Measurements from ENCODE around the gene CABLES1. TPM values are rescaled to one million over a fixed set of nuclear protein-coding genes. Genes with fewer than 3 reads are reported as not detected.
"Not testable (repeated sequence)": the region's sequence is repeated elsewhere in the genome, so short reads cannot be mapped to it uniquely, and the experiment has no call there.

Gene CABLES1
- polyA plus RNA-seq, 1 donor = 7.2 TPM

- no peak for DNase-seq
These were observed 135.8 kb downstream of the CABLES1 start for GRCh38 chr18:23270986-23271680.

- no peak for DNase-seq
These were observed 137.4 kb downstream of the CABLES1 start for GRCh38 chr18:23272498-23273232.

GRCh38 chr18:23273443-23273966 is 138.2 kb downstream of the CABLES1 start:
- DNase-seq = no peak

- no peak for DNase-seq
These were observed 139.6 kb downstream of the CABLES1 start for GRCh38 chr18:23274638-23275482.

- no peak for DNase-seq
These were observed 141.2 kb downstream of the CABLES1 start for GRCh38 chr18:23276451-23276850.

- DNase-seq = no peak
These were observed 142.1 kb downstream of the CABLES1 start for GRCh38 chr18:23277399-23277798.

GRCh38 chr18:23279931-23280330 is 144.6 kb downstream of the CABLES1 start:
- DNase-seq = no peak

- no peak for DNase-seq
These were observed 145.6 kb downstream of the CABLES1 start for GRCh38 chr18:23280844-23281243.

GRCh38 chr18:23281626-23282436 is 146.5 kb downstream of the CABLES1 start:
- no peak for DNase-seq

- DNase-seq = no peak
These were observed 147.1 kb downstream of the CABLES1 start for GRCh38 chr18:23282437-23282781.

GRCh38 chr18:23283916-23284430 is 148.7 kb downstream of the CABLES1 start:
- DNase-seq = no peak

- DNase-seq = no peak
These were observed 149.3 kb downstream of the CABLES1 start for GRCh38 chr18:23284629-23285028.

GRCh38 chr18:23285581-23285980 is 150.3 kb downstream of the CABLES1 start:
- not testable (repeated sequence) for DNase-seq

GRCh38 chr18:23291456-23292205 is 156.3 kb downstream of the CABLES1 start:
- no peak for DNase-seq

GRCh38 chr18:23300231-23300805 is 165.0 kb downstream of the CABLES1 start:
- no peak for DNase-seq

- no peak for DNase-seq
These were observed 166.7 kb downstream of the CABLES1 start for GRCh38 chr18:23301972-23302371.

GRCh38 chr18:23302511-23302850 is 167.2 kb downstream of the CABLES1 start:
- DNase-seq = no peak

GRCh38 chr18:23302851-23303527 is 167.7 kb downstream of the CABLES1 start:
- no peak for DNase-seq

GRCh38 chr18:23306822-23307221 is 171.5 kb downstream of the CABLES1 start:
- no peak for DNase-seq

GRCh38 chr18:23307567-23308295 is 172.4 kb downstream of the CABLES1 start:
- DNase-seq = no peak

All from hindlimb muscle (tissue), 1 donor.